ENCODE data around the gene TMCO4. TPM values are rescaled to one million over a fixed set of nuclear protein-coding genes. Genes with fewer than 3 reads are reported as not detected.
A peak's percentile ranks its signal among the peaks of the same experiment; 100 is the strongest.

The TMCO4 gene
- total RNA-seq, 1 donor from 2014 or later: 10.0 TPM

DNA sequence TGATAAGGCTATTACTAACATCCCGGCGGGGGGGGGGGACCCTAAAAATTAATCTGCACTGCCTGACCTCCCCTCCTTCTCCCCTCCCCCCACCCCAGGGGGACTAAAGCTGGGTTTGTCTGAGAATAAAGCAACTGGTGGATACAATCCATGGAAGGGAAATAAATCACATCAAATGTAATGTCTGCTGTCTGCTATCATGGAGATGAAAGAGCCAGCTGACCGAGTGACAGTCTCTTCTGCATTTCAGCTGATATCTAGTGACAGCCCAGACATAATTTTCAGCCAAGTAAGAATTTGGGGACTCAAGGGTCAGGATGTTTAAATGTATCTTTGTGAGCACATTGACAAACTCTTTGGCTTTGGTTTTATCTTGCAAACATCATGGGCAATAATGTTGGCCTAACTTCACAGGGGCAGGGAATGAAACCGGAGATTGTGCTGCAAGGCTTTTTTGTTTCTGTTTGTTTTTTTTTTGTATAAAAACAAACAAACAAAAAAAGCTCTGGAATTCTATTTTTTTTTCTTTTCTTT lies 90.4 kb downstream of the TMCO4 start:
- no peak overlapping the region for H3K27ac Mint-ChIP-seq (ENCODE audit: unreplicated experiment)
- H3K27me3 Mint-ChIP-seq (ENCODE audit: low read depth): no peaks in the 10 kb centered on the region
- TF ChIP-seq, protein P1, sequence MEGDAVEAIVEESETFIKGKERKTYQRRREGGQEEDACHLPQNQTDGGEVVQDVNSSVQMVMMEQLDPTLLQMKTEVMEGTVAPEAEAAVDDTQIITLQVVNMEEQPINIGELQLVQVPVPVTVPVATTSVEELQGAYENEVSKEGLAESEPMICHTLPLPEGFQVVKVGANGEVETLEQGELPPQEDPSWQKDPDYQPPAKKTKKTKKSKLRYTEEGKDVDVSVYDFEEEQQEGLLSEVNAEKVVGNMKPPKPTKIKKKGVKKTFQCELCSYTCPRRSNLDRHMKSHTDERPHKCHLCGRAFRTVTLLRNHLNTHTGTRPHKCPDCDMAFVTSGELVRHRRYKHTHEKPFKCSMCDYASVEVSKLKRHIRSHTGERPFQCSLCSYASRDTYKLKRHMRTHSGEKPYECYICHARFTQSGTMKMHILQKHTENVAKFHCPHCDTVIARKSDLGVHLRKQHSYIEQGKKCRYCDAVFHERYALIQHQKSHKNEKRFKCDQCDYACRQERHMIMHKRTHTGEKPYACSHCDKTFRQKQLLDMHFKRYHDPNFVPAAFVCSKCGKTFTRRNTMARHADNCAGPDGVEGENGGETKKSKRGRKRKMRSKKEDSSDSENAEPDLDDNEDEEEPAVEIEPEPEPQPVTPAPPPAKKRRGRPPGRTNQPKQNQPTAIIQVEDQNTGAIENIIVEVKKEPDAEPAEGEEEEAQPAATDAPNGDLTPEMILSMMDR (IDR thresholded peaks at IDR 0.05): no peak
- no peaks in the 10 kb centered on the region for H3K9me3 Mint-ChIP-seq (ENCODE audit: low read depth)
- no peak overlapping the region for H3K4me3 Mint-ChIP-seq (ENCODE audit: unreplicated experiment)
- no peak for DNase-seq (ENCODE audit: low spot score)
- H3K36me3 Mint-ChIP-seq (ENCODE audit: low read depth): peaks cover 1% of the 10 kb centered on the region
- no peaks in the 10 kb centered on the region for H3K4me1 Mint-ChIP-seq (ENCODE audit: low read depth)

DNA sequence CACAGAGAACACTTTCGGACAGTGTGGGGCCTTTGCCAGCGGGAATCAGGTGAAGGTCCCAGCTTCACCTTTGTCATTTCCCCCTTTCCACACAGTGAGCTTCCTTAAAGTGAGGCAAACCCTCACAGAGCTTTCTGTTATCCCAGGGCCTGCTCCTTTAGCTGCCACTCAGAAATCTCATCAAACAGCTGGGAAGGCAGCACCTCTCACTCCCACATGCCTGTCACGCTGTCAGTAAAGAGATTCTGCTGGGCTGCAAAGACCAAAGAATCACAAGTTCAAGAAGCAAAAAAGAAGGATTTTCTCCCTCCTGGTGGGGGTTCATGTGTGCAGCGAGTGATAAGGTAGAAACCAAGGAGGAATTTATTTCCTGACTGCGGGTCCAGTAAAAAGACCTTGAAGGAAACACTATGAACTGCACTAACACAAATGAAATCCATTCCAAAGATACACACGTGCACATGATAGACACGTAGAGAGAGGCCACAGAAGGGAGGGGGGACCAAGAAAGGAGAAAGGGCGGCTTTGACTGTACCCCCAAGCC lies 91.1 kb downstream of the TMCO4 start:
- H3K27ac Mint-ChIP-seq (ENCODE audit: unreplicated experiment): no peak overlapping the region
- no peaks in the 10 kb centered on the region for H3K4me1 Mint-ChIP-seq (ENCODE audit: low read depth)
- no peaks in the 10 kb centered on the region for H3K27me3 Mint-ChIP-seq (ENCODE audit: low read depth)
- TF ChIP-seq, protein P1 (IDR thresholded peaks at IDR 0.05): no peak
- H3K9me3 Mint-ChIP-seq (ENCODE audit: low read depth): no peaks in the 10 kb centered on the region
- DNase-seq (ENCODE audit: low spot score): no peak
- H3K4me3 Mint-ChIP-seq (ENCODE audit: unreplicated experiment): no peak overlapping the region
- H3K36me3 Mint-ChIP-seq (ENCODE audit: low read depth): peaks cover 1% of the 10 kb centered on the region

DNA sequence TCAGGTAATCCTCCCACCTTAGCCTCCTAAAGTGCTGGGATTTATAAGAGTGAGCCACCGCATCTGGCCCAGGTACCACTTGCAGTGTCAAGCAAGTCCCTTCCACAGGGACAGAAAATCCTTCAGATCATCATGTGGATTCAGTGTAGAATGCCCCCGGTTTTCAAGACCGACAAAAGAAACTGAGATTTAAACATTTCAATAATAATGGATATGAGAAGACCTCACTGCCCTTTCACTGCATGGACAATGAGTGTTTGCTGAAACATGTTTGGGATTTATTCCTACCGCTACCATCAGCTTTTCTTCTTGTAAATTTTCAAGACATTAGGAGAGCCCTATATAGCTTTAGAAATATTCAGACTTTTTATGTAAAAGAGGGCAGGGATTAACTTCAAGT lies 93.6 kb downstream of the TMCO4 start:
- no peak for DNase-seq (ENCODE audit: low spot score)
- H3K4me1 Mint-ChIP-seq (ENCODE audit: low read depth): no peaks in the 10 kb centered on the region
- H3K27me3 Mint-ChIP-seq (ENCODE audit: low read depth): no peaks in the 10 kb centered on the region
- no peaks in the 10 kb centered on the region for H3K36me3 Mint-ChIP-seq (ENCODE audit: low read depth)
- TF ChIP-seq, protein P1 (IDR thresholded peaks at IDR 0.05): no peak
- H3K4me3 Mint-ChIP-seq (ENCODE audit: unreplicated experiment): no peak overlapping the region
- H3K27ac Mint-ChIP-seq (ENCODE audit: unreplicated experiment): no peak overlapping the region
- no peaks in the 10 kb centered on the region for H3K9me3 Mint-ChIP-seq (ENCODE audit: low read depth)

DNA sequence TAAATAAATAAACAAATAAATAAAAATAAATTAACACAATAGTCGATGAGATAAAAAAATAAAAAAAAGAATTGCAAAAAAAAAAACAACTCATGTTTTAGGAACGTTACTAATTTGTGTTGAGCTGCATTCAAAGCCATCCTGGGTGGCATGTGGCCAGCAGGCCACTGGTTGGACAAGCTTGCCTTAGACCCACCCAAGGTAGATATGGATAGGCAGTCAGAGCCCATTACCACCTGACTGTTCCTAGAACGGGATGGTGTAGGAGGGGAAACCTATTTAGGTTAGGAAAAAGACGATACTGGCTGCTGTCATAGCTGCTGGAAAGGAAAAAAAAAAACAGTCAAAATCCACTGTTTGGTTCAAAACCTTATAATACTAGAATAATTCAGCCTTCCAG lies 94.3 kb downstream of the TMCO4 start:
- DNase-seq (ENCODE audit: low spot score): no peak
- no peaks in the 10 kb centered on the region for H3K4me1 Mint-ChIP-seq (ENCODE audit: low read depth)
- TF ChIP-seq, protein P1 (IDR thresholded peaks at IDR 0.05): no peak
- H3K36me3 Mint-ChIP-seq (ENCODE audit: low read depth): no peaks in the 10 kb centered on the region
- H3K4me3 Mint-ChIP-seq (ENCODE audit: unreplicated experiment): no peak overlapping the region
- H3K27ac Mint-ChIP-seq (ENCODE audit: unreplicated experiment): no peak overlapping the region
- H3K27me3 Mint-ChIP-seq (ENCODE audit: low read depth): no peaks in the 10 kb centered on the region
- no peaks in the 10 kb centered on the region for H3K9me3 Mint-ChIP-seq (ENCODE audit: low read depth)

DNA sequence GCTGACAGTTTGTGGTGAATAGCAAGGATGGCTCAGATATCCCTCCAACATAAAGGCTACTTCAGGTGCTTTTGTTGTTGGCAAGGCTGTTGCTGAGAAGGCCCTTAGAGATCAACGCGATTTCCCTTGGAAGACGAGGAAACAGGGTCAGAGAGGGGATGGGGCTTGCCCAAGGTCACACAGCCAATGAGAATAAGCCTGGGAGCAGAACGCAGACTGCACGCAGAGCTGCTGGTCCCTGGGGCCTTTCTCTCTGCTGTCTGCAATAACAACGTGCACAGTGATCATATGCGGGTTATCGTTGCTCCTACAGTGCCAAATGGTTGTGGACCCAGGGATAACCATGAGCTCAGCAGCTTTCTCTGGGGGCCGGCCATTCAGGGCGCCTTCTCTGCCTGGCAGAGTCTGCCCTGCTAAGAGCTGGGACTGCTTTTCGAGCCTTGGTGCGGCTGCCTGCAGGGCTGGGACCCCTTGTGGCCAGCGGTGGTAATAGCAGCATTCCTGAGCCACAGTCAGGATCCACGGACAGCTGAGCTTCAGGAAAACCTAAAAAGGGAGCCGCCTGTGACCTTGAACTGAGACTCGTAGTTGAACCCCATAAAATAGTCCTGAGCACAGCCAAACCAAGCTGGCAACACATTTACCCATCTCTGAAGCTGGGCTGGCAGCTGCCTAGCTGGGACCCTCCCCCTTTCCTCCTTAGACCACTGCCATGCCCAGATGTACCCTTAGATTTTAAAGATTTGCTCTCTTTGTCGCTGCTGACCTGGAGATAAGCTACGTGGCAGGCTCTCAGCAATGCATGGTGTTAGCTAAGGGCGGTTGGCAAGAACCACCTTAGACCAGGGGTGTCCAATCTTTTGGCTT lies 95.2 kb downstream of the TMCO4 start:
- Mint-ChIP-seq H3K4me3 (ENCODE audit: unreplicated experiment) (no peak overlapping the region), H3K9me3 (ENCODE audit: low read depth) (no peaks in the 10 kb centered on the region), H3K27me3 (ENCODE audit: low read depth) (no peaks in the 10 kb centered on the region), H3K36me3 (ENCODE audit: low read depth) (peaks cover 3% of the 10 kb centered on the region), H3K27ac (ENCODE audit: unreplicated experiment) (no peak overlapping the region), H3K4me1 (ENCODE audit: low read depth) (no peaks in the 10 kb centered on the region)
- no peak for DNase-seq (ENCODE audit: low spot score)
- TF ChIP-seq, protein P1 (IDR thresholded peaks at IDR 0.05): peak; percentile 89
